GM21576 (cell line): ENCODE results near the gene UNC50.

Experiments used
- ATAC-seq: cut with Tn5 transposase; IDR thresholded peaks from one replicate; pipeline ENCODE4 v1.9.1; 2021; ENCODE audit warnings: mild to moderate bottlenecking, moderate library complexity; ENCODE audit not compliant: unreplicated experiment

UNC50 gene

GRCh38 chr2:98663511-98664090, 55.2 kb downstream of the UNC50 start:
- no peak for ATAC-seq

DNA sequence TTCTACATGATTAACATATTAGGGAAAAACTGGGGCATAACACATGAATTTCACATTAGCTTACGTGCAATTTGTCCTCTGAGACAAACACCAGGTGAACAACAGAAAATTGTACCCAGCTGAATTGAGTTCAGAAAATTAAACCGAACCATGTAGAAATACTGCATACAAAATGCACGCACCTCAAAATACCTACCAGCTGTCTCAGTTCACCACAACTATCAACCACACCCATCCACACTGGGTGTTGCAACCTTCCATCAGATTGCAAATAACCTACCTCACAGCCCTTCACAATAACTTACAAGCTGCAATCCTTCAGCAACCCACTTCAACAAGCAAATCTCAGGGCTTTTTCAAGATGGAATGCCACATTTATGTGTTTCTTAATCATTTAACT, 55.9 kb downstream of the UNC50 start:
- no peak for ATAC-seq

GRCh38 chr2:98665677-98666076, 57.3 kb downstream of the UNC50 start:
- ATAC-seq: no peak
